HepG2 (cell line): ENCODE results near the gene RNGTT. TPM values are rescaled to one million over a fixed set of nuclear protein-coding genes. Genes with fewer than 3 reads are reported as not detected.

Source experiments
- ATAC-seq: fragments of 200-7000 bp; cut with Tn5 transposase; 3 replicates; pipeline ENCODE4 v1.9.1; 2020; ENCODE audit warnings: mild to moderate bottlenecking, moderate library complexity
- BruUV-seq: library from RNA; stranded (reverse); fragments of 400-500 nt; replicated peaks from 2 replicates; lab custom pipeline; 2021; lab: Mats Ljungman, UMichigan
- CTCF ChIA-PET: fragments of 300-600 bp; formaldehyde crosslinking; extraction: SDS; loops from one replicate; lab custom pipeline; 2021; ENCODE audit warnings: low total read pairs, inconsistent platforms, low intra/inter-chr PET ratio; lab: Yijun Ruan, JAX
- POLR2A ChIA-PET: fragments of 350-600 bp; sonication (Branson Sonifier 250); formaldehyde crosslinking; loops from one replicate; lab custom pipeline; 2020; ENCODE audit warnings: antibody characterized with exemption, inconsistent platforms; lab: Yijun Ruan, JAX
- DNase-seq: peaks from one replicate; pipeline ENCODE4 v3.0.0-alpha.2; 2015; ENCODE audit warnings: low spot score
- FAIRE-seq: peaks from 3 replicates; lab custom pipeline; 2011; peaks lifted over from hg19 to GRCh38; lab: Jason Lieb, UNC
- H2AFZ ChIP-seq: one replicate; pipeline ENCODE4 v1.6.1; 2011; ENCODE audit warnings: low read length, inconsistent platforms
- H3K27ac ChIP-seq: fragments of 300-600 bp; 3 replicates; pipeline ENCODE4 v1.8.0; 2011; ENCODE audit warnings: mixed run types, mild to moderate bottlenecking, mixed read lengths, low read length, inconsistent platforms; ENCODE audit not compliant: insufficient read depth; ENCODE audit errors: extremely low read length
- H3K27me3 ChIP-seq, 2 experiments: fragments of 200-600 bp in 1 of 2; 2 replicates in 1 of 2; 3 replicates in 1 of 2; pipeline versions ENCODE4 v1.6.0 to v1.8.0; 2011; ENCODE audit warnings: low read length in 2 of 2, mild to moderate bottlenecking in 2 of 2, moderate library complexity in 2 of 2, inconsistent platforms in 1 of 2; ENCODE audit not compliant: insufficient read depth in 2 of 2, control insufficient read depth in 1 of 2
- H3K36me3 ChIP-seq, 2 experiments: fragments of 200-600 bp in 1 of 2; replicated peaks in 1 of 2; 2 replicates in 1 of 2; 3 replicates in 1 of 2; pipeline versions ENCODE4 v1.5.1 to v1.8.0; 2011; ENCODE audit warnings: low read length in 2 of 2, inconsistent platforms in 1 of 2; ENCODE audit not compliant: insufficient read depth in 2 of 2, control insufficient read depth in 1 of 2
- H3K4me1 ChIP-seq: 2 replicates; pipeline ENCODE4 v1.5.1; 2012; ENCODE audit warnings: low read length, inconsistent platforms; ENCODE audit not compliant: insufficient read depth
- H3K4me2 ChIP-seq: 2 replicates; pipeline ENCODE4 v1.6.0; 2011; ENCODE audit warnings: low read depth, low read length, inconsistent platforms
- H3K4me3 ChIP-seq, 3 experiments: fragments of 200-600 bp in 1 of 3; sonication (generic), shearing (Covaris generic) in 1 of 3; replicated peaks in 1 of 3; 2 replicates each; pipeline ENCODE4 v1.5.1; 2011 to 2016; ENCODE audit warnings: low read length in 3 of 3, inconsistent platforms in 2 of 3, low read depth in 2 of 3, mild to moderate bottlenecking in 2 of 3, control low read depth in 1 of 3, mixed read lengths in 1 of 3; ENCODE audit not compliant: insufficient read depth in 1 of 3
- H3K79me2 ChIP-seq: one replicate; pipeline ENCODE4 v1.6.1; 2011; ENCODE audit warnings: low read length, inconsistent platforms; ENCODE audit not compliant: insufficient read depth
- H3K9ac ChIP-seq: 2 replicates; pipeline ENCODE4 v1.6.0; 2011; ENCODE audit warnings: mild to moderate bottlenecking, low read depth, low read length, inconsistent platforms; ENCODE audit not compliant: insufficient read depth
- H3K9me3 ChIP-seq: 2 replicates; pipeline ENCODE4 v1.5.1; 2012; ENCODE audit warnings: mild to moderate bottlenecking, low read length
- H4K20me1 ChIP-seq: 2 replicates; pipeline ENCODE4 v1.6.0; 2011; ENCODE audit warnings: inconsistent platforms, mild to moderate bottlenecking, low read length, moderate library complexity; ENCODE audit not compliant: insufficient read depth
- ATF1 ChIP-seq: IDR thresholded peaks from 2 replicates; pipeline ENCODE4 v1.6.1; 2016; ENCODE audit warnings: mild to moderate bottlenecking, control low read depth
- EHMT2 ChIP-seq: fragments of 200-600 bp; sonication (generic); IDR thresholded peaks from 2 replicates; pipeline ENCODE4 v1.7.0; 2017; ENCODE audit warnings: antibody characterized with exemption, low read depth, low read length, borderline replicate concordance
- ESRRA ChIP-seq: sonication (generic); formaldehyde crosslinking; IDR thresholded peaks from 2 replicates; pipeline ENCODE4 v1.5.1; 2020; ENCODE audit warnings: mild to moderate bottlenecking, low read depth, missing genetic modification reagents
- MAFF ChIP-seq: IDR thresholded peaks from 2 replicates; pipeline ENCODE4 v1.6.1; 2011; ENCODE audit warnings: low read depth, low read length, improper control_type of control experiment
- MAFK ChIP-seq, 2 experiments: IDR thresholded peaks in 1 of 2; conservative IDR thresholded peaks in 1 of 2; 2 replicates each; pipeline ENCODE4 v1.6.1; 2011; ENCODE audit warnings: improper control_type of control experiment in 2 of 2, low read length in 2 of 2
- RAD51 ChIP-seq: fragments of 450-650 bp; IDR thresholded peaks from 2 replicates; pipeline ENCODE4 v1.6.1; 2016; ENCODE audit warnings: borderline replicate concordance
- SNRNP70 ChIP-seq: fragments of 200-400 bp; formaldehyde crosslinking; IDR thresholded peaks from 2 replicates; pipeline ENCODE4 v1.6.1; 2017; ENCODE audit warnings: mild to moderate bottlenecking, low read depth, low read length, moderate library complexity
- ZNF619 ChIP-seq: sonication (generic); formaldehyde crosslinking; IDR thresholded peaks from 2 replicates; pipeline ENCODE4 v1.4.0; 2020; ENCODE audit warnings: mild to moderate bottlenecking, missing genetic modification reagents
- WGBS: methylation state at CpG from one replicate; pipeline ENCODE4 v1.1.6; 2017; ENCODE audit warnings: low lambda C conversion rate; 5-methylcytosine and 5-hydroxymethylcytosine counted together
- in situ Hi-C: cut with HindIII; loops from 2 replicates; pipeline ENCODE4 v1.10.0; 2017; ENCODE audit warnings: low pct_unique_long_range_greater_than_20kb; ENCODE audit not compliant: extremely low pct_ligation_motif_present
- intact Hi-C: fragments of 100-400 bp; cut with micrococcal nuclease; formaldehyde crosslinking; loops from one replicate; pipeline ENCODE4 v1.10.0; 2022; ENCODE audit not compliant: unreplicated experiment
- polyA plus RNA-seq, 8 experiments: library from polyadenylated mRNA; depleted of rRNA in 3 of 8; stranded (reverse) in 7 of 8; unstranded in 1 of 8; fragments of >200 nt; fragmentation: Illumina TruSeq in 4 of 8; extraction: Trizol in 4 of 8; gene quantifications; 2 replicates each; pipeline versions ENCODE4 v1.2.1 to v1.2.3, GENCODE V29; 2011 to 2016; ENCODE audit warnings: low read depth in 4 of 8, missing spikeins in 1 of 8, mixed read lengths in 1 of 8; ENCODE audit not compliant: insufficient read depth in 1 of 8
- total RNA-seq, 5 experiments: library from RNA; depleted of rRNA; stranded (reverse); fragments of >200 nt; fragmentation: Illumina TruSeq; extraction: Trizol; gene quantifications; 2 replicates each; pipeline ENCODE4 v1.2.3, GENCODE V29; 2016; ENCODE audit warnings: low read depth in 1 of 5
- TF ChIP-seq, protein P1 (sequence below): sonication (generic); formaldehyde crosslinking; IDR thresholded peaks from 2 replicates; pipeline ENCODE4 v1.9.0; 2021; ENCODE audit warnings: missing genetic modification reagents, mild to moderate bottlenecking, borderline replicate concordance
- TF ChIP-seq, protein P2 (sequence below): sonication (generic); formaldehyde crosslinking; IDR thresholded peaks from 2 replicates; pipeline ENCODE4 v1.5.0; 2020; ENCODE audit warnings: missing genetic modification reagents
- TF ChIP-seq, protein P3 (sequence below): sonication (generic); formaldehyde crosslinking; IDR thresholded peaks from 2 replicates; pipeline ENCODE4 v1.5.1; 2020; ENCODE audit warnings: mild to moderate bottlenecking, missing genetic modification reagents

RNGTT gene
- total and polyA plus RNA-seq, 2 of the 13 experiments (the other 11 are each of a cell fraction or from before 2014, with no cell fraction given), result 6.0 to 22.6 TPM

DNA sequence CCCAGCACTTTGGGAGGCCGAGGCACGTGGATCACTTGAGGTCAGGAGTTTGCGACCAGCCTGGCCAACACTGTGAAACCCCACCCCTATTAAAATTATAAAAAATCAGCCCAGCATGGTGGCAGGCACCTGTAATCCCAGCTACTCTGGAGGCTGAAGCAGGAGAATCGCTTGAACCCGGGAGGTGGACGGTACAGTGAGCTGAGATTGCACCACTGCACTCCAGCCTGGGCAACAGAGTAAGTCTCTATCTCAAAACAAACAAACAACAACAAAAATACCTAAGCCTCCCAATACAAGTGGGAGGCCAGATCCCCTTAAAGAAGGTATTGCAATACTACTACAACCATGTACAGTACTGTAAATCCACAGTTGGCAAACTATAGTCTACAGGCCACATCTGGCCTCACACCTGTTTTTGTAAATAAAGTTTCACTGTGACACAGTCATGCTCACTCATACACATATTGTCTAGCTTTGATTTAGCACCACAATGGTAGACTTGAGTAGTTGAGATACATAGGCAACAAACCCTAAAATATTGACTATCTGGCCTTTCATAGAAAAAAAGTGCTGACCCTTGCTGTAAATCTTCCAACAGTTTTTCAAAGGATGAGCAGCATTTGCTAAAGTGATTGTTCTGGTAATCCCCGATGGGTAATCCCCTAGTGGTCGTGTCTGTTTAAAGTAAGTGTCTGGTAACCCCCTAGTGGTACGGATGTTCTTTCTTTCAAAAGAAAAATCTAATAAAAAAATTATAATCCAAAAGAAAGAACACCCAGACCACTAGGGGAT is 202.0 kb downstream of the RNGTT start:
- no TSS peak for BruUV-seq
- POLR2A ChIA-PET, result no interaction called here
- Histone ChIP-seq H3K27ac (no peak overlapping the region), H2AFZ (no peak overlapping the region), H3K27me3 (no peaks in the 10 kb centered on the region), H3K4me2 (no peak overlapping the region), H4K20me1 (no peaks in the 10 kb centered on the region), H3K9me3 (no peaks in the 10 kb centered on the region), H3K4me3 (no peak overlapping the region), H3K9ac (no peak overlapping the region), H3K4me1 (no peaks in the 10 kb centered on the region), H3K79me2 (no peaks in the 10 kb centered on the region), H3K36me3 (no peaks in the 10 kb centered on the region; a peak in 1 of 5 replicates)
- in situ Hi-C loops, result no loop called here
- FAIRE-seq (no peak), ATAC-seq (no peak), DNase-seq (no peak)
- no peak for TF ChIP-seq EHMT2
- peak; percentile 68 for TF ChIP-seq MAFF
- peak; percentile 63 to 78 for TF ChIP-seq MAFK (conservative IDR thresholded peaks at IDR 0.05 in 1 of 2, IDR thresholded peaks at IDR 0.05 in 1 of 2; ENCODE audit: low read length in 2 of 2)
- WGBS, result over 99% methylated on average over 9 of the region's 9 CpGs
- intact Hi-C loops, result no loop called here
- CTCF ChIA-PET, result no interaction called here

DNA sequence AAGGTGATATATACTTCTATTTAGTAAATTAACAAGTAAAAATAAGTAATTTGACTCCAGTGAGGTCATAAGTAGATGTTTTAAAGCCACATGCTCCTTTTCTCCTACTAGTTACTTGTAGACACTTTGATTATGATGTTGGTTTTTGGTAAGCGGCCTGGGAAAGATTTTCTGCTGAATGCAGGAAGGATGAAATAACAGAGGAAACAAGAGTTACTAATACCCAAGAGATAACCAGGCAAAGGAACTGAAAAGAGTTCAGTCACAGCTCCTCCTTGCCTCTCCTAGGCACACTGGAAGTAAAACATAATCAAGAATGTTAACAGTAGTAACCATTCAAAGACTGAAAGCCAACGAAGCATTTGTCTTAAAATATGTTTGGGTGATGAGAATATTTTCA is 203.3 kb downstream of the RNGTT start:
- in situ Hi-C loops, result no loop called here
- TF ChIP-seq ZNF619 (CRISPR knock-in tag), result no peak
- TF ChIP-seq RAD51, result no peak
- TF ChIP-seq, protein P1, sequence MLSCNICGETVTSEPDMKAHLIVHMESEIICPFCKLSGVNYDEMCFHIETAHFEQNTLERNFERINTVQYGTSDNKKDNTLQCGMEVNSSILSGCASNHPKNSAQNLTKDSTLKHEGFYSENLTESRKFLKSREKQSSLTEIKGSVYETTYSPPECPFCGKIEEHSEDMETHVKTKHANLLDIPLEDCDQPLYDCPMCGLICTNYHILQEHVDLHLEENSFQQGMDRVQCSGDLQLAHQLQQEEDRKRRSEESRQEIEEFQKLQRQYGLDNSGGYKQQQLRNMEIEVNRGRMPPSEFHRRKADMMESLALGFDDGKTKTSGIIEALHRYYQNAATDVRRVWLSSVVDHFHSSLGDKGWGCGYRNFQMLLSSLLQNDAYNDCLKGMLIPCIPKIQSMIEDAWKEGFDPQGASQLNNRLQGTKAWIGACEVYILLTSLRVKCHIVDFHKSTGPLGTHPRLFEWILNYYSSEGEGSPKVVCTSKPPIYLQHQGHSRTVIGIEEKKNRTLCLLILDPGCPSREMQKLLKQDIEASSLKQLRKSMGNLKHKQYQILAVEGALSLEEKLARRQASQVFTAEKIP, result no peak
- TF ChIP-seq ESRRA (CRISPR knock-in tag), result no peak
- no peak for TF ChIP-seq ATF1 (CRISPR knock-in tag)
- TF ChIP-seq, protein P2, sequence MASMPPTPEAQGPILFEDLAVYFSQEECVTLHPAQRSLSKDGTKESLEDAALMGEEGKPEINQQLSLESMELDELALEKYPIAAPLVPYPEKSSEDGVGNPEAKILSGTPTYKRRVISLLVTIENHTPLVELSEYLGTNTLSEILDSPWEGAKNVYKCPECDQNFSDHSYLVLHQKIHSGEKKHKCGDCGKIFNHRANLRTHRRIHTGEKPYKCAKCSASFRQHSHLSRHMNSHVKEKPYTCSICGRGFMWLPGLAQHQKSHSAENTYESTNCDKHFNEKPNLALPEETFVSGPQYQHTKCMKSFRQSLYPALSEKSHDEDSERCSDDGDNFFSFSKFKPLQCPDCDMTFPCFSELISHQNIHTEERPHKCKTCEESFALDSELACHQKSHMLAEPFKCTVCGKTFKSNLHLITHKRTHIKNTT (CRISPR knock-in tag), result no peak
- no peak for TF ChIP-seq SNRNP70
- TF ChIP-seq, protein P3, sequence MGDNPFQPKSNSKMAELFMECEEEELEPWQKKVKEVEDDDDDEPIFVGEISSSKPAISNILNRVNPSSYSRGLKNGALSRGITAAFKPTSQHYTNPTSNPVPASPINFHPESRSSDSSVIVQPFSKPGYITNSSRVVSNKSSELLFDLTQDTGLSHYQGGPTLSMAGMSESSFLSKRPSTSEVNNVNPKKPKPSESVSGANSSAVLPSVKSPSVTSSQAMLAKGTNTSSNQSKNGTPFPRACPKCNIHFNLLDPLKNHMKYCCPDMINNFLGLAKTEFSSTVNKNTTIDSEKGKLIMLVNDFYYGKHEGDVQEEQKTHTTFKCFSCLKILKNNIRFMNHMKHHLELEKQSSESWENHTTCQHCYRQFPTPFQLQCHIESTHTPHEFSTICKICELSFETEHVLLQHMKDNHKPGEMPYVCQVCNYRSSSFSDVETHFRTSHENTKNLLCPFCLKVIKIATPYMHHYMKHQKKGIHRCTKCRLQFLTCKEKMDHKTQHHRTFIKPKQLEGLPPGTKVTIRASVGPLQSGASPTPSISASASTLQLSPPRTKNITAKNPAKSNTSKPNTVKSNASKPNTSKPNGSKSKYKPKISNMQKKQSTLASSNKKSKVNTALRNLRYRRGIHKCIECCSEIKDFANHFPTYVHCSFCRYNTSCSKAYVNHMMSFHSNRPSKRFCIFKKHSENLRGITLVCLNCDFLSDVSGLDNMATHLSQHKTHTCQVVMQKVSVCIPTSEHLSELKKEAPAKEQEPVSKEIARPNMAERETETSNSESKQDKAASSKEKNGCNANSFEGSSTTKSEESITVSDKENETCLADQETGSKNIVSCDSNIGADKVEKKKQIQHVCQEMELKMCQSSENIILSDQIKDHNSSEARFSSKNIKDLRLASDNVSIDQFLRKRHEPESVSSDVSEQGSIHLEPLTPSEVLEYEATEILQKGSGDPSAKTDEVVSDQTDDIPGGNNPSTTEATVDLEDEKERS (CRISPR knock-in tag), result no peak

More for the DNA sequence above, 203.3 kb downstream of the RNGTT start:
- ChIA-PET CTCF (no interaction called here), POLR2A (no interaction called here)
- Histone ChIP-seq H2AFZ (no peak overlapping the region), H4K20me1 (no peaks in the 10 kb centered on the region), H3K4me1 (no peaks in the 10 kb centered on the region), H3K9ac (no peak overlapping the region), H3K27me3 (no peaks in the 10 kb centered on the region), H3K4me3 (no peak overlapping the region), H3K36me3 (no peaks in the 10 kb centered on the region; a peak in 1 of 5 replicates), H3K27ac (no peak overlapping the region), H3K9me3 (no peaks in the 10 kb centered on the region), H3K4me2 (no peak overlapping the region), H3K79me2 (no peaks in the 10 kb centered on the region)
- 91% methylated on average over 2 of the region's 2 CpGs for WGBS
- DNase-seq (no peak), ATAC-seq (no peak), FAIRE-seq (no peak)
- BruUV-seq, result no TSS peak
- intact Hi-C loops, result no loop called here
